Measurements from ENCODE around the gene FHIP2A. TPM values are rescaled to one million over a fixed set of nuclear protein-coding genes. Genes with fewer than 3 reads are reported as not detected.

Gene FHIP2A
- total RNA-seq, 1 experiment from 2014 or later, result 20.7 TPM

DNA sequence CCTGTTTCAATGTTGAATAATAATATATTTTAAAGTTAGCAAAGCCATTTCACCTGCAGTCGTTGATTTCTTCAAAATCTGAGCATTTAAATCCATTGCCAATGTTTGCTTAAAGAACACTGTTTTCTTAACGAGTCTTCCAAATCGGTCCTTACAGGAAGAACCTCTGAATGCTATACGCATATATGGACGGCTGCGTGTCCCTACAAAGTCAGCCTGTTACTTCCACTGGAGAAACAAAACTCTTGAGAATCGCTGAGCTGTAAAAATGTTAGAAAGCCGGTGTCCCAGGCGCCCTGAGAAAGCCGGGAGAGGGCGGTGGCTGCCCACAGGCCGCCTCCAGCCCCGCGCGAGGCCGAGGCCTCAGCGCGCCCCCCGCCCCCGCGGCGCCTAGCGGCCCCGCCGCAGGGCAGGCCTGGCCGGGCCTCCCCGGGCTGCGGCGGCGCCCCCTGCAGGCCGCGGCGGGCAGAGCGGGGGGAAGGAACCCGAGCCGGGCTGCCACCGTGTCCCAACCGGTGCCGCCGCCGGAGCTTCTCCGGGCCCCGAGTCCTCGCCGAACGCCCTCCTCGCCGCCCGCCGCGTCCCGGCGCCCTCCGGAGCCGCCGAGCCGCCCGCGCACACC, at the start of gene FHIP2A (continued):
- TF ChIP-seq CTCF (IDR thresholded peaks at IDR 0.05 in 2 of 3, conservative IDR thresholded peaks at IDR 0.05 in 1 of 3; ENCODE audit: borderline replicate concordance in 1 of 3, insufficient read depth in 1 of 3, low read depth in 2 of 3, low read length in 2 of 3) (peak; percentile 21 to 51 (median 32); a peak in 3 of 6 replicates), SIN3A (IDR thresholded peaks at IDR 0.05; ENCODE audit: low read depth) (no peak), EZH2 (IDR thresholded peaks at IDR 0.05) (no peak)

DNA sequence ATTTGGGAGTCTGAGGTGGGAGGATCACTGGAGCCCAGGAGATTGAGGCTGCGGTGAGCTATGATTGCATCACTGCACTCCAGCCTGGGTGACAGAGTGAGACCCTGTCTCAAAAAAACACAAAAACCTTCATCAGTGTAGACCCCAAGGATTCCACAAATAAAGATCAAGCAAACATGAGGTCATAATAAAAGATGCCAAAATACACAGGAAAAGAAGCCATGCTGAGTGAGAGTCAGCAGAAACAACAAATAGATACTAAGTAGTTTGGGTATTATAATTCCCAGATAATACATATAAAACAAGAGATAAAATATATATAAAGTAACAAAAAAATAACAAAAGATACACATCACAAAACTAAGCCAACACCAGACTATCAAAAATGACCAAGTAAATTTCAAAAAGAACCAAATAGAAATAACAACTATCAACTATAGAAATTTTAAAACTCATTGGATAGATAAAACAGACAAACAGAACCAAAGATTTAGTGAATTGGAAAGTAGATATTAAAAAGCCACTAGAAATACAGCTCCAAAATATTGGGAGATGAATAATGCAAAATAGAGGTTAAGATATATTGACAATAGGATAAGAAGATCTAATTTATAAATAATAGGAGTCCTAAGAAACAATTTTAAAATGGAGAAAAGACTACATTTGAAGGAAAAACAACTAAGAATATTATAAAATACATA, 48.9 kb upstream of the FHIP2A start:
- Histone ChIP-seq H3K4me1 (ENCODE audit: control insufficient read depth in 1 of 2, insufficient read depth in 2 of 2, low read length in 2 of 2) (peaks cover 0 to 7% of the 10 kb centered on the region in 2 experiments; a peak in 2 of 4 replicates), H3K4me2 (ENCODE audit: low read length) (no peak overlapping the region), H3K9me2 (ENCODE audit: insufficient read depth) (no peaks in the 10 kb centered on the region), H3K9me3 (ENCODE audit: control insufficient read depth in 1 of 2, insufficient read depth in 1 of 2, low read depth in 1 of 2, low read length in 2 of 2) (no peaks in the 10 kb centered on the region), H3K36me3 (ENCODE audit: control insufficient read depth in 1 of 2, insufficient read depth in 2 of 2, low read length in 2 of 2) (no peaks in the 10 kb centered on the region), H3K79me2 (ENCODE audit: insufficient read depth, low read length) (no peaks in the 10 kb centered on the region), H3K9ac (ENCODE audit: low read length) (no peak overlapping the region), H3K27ac (ENCODE audit: low read depth, low read length) (no peak overlapping the region), H2AFZ (ENCODE audit: low read depth, low read length, poor library complexity, severe bottlenecking) (peak overlapping the region; percentile 40), H3K27me3 (ENCODE audit: insufficient read depth, low read length) (no peaks in the 10 kb centered on the region), H4K20me1 (ENCODE audit: insufficient read depth) (no peaks in the 10 kb centered on the region), H3K4me3 (replicated peaks in 1 of 2; ENCODE audit: low read depth in 1 of 2, low read length in 2 of 2) (no peak overlapping the region)
- TF ChIP-seq ZBTB33 (IDR thresholded peaks at IDR 0.05; ENCODE audit: extremely low read depth, insufficient replicate concordance, low read length), result no peak
- no peak for TF ChIP-seq RAD21 (IDR thresholded peaks at IDR 0.05; ENCODE audit: low read depth)
- TF ChIP-seq FOSL1 (IDR thresholded peaks at IDR 0.05; ENCODE audit: low read depth), result no peak
- ChIA-PET RAD21 (ENCODE audit: low non-redundant PET in 1 of 2, low total read pairs in 2 of 2, uncharacterized antibody in 2 of 2, unreplicated experiment in 2 of 2) (no interaction called here), CTCF (interaction anchor here (2.2 kb wide), 1 partner anchor 13 kb away, joined by 4 read pairs; no protein-coding TSS in a partner anchor), POLR2A (interaction anchor here (1.0 kb wide), 1 partner anchor 10 kb away, joined by 3 read pairs; no protein-coding TSS in a partner anchor)
- intact Hi-C loops (cut with micrococcal nuclease), result no loop called here
- no peak for ATAC-seq
- no peak for DNase-seq (ENCODE audit: low read depth, low spot score)
- BruUV-seq (replicated peaks), result no TSS peak
